A673 (cell line): ENCODE data around the gene CXCR5. TPM values are rescaled to one million over a fixed set of nuclear protein-coding genes. Genes with fewer than 3 reads are reported as not detected.

Experiments
- BruUV-seq: library from RNA; stranded (reverse); fragments of 400-500 nt; replicated peaks from 2 replicates; lab custom pipeline; 2021; lab: Mats Ljungman, UMichigan
- CTCF ChIA-PET: fragments of 300-600 bp; sonication (Branson Sonifier 250); formaldehyde crosslinking; loops from one replicate; lab custom pipeline; 2022; ENCODE audit warnings: antibody characterized with exemption; lab: Charles Lee
- POLR2A ChIA-PET: fragments of 300-600 bp; sonication (Branson Sonifier 250); formaldehyde crosslinking; loops from one replicate; lab custom pipeline; 2022; ENCODE audit warnings: antibody characterized with exemption; ENCODE audit not compliant: low non-redundant PET; lab: Charles Lee
- DNase-seq: peaks from one replicate; pipeline ENCODE4 v3.0.0-alpha.2; 2015; ENCODE audit warnings: low spot score
- H3K27ac ChIP-seq: fragments of 200-600 bp; sonication (generic); 2 replicates; pipeline ENCODE4 v1.5.1; 2016; ENCODE audit warnings: mixed run types, low read depth, mild to moderate bottlenecking, mixed read lengths, antibody characterized with exemption, low read length; ENCODE audit not compliant: poor library complexity, severe bottlenecking
- H3K27me3 ChIP-seq: fragments of 200-600 bp; sonication (generic); replicated peaks from 2 replicates; pipeline ENCODE4 v1.6.1; 2017; ENCODE audit warnings: mixed run types, low read depth, mild to moderate bottlenecking, mixed read lengths, antibody characterized with exemption, low read length; ENCODE audit not compliant: insufficient read depth, poor library complexity
- H3K36me3 ChIP-seq: fragments of 200-600 bp; sonication (generic); 2 replicates; pipeline ENCODE4 v1.6.1; 2016; ENCODE audit warnings: mixed run types, mild to moderate bottlenecking, mixed read lengths, antibody characterized with exemption, low read length; ENCODE audit not compliant: insufficient read depth, poor library complexity, severe bottlenecking
- H3K4me1 ChIP-seq: fragments of 200-600 bp; sonication (generic); 2 replicates; pipeline ENCODE4 v1.6.1; 2017; ENCODE audit warnings: mixed run types, mild to moderate bottlenecking, mixed read lengths, antibody characterized with exemption, low read length; ENCODE audit not compliant: insufficient read depth, poor library complexity, severe bottlenecking
- H3K4me3 ChIP-seq: fragments of 200-600 bp; sonication (generic); 2 replicates; pipeline ENCODE4 v1.5.1; 2016; ENCODE audit warnings: low read depth, mixed run types, mild to moderate bottlenecking, mixed read lengths, low read length; ENCODE audit not compliant: poor library complexity, severe bottlenecking
- H3K9me3 ChIP-seq: fragments of 200-600 bp; sonication (generic); 2 replicates; pipeline ENCODE4 v1.6.1; 2016; ENCODE audit warnings: mixed run types, low read depth, mild to moderate bottlenecking, mixed read lengths, antibody characterized with exemption, low read length; ENCODE audit not compliant: poor library complexity, severe bottlenecking
- CTCF ChIP-seq: fragments of 300-800, 200-600 bp; sonication (generic); conservative IDR thresholded peaks from 2 replicates; pipeline ENCODE4 v1.5.1; 2017; ENCODE audit warnings: low read depth, mild to moderate bottlenecking, antibody characterized with exemption, low read length, moderate library complexity, mixed read lengths
- EZH2 ChIP-seq: fragments of 200-600 bp; sonication (generic); IDR thresholded peaks from 2 replicates; pipeline ENCODE4 v1.6.1; 2017; ENCODE audit warnings: borderline replicate concordance, low read depth, mild to moderate bottlenecking, mixed read lengths, antibody characterized with exemption, low read length; ENCODE audit not compliant: poor library complexity, severe bottlenecking
- intact Hi-C: fragments of 100-400 bp; cut with micrococcal nuclease; formaldehyde crosslinking; loops from one replicate; pipeline ENCODE4 v1.10.0; 2022; ENCODE audit not compliant: unreplicated experiment
- total RNA-seq: library from RNA; stranded (reverse); gene quantifications from 2 replicates; pipeline ENCODE4 v1.2.3, GENCODE V29; 2021

Gene CXCR5
- total RNA-seq, 1 experiment from 2014 or later = not detected

- peak overlapping the region; percentile 88 for H3K27ac ChIP-seq
- peaks cover 99% of the 10 kb centered on the region for H3K4me1 ChIP-seq
- DNase-seq = no peak
- no TSS peak for BruUV-seq
- POLR2A ChIA-PET = no interaction called here
- intact Hi-C loops = no loop called here
- H3K4me3 ChIP-seq = no peak overlapping the region
- TF ChIP-seq EZH2 = no peak
- TF ChIP-seq CTCF = no peak
- H3K9me3 ChIP-seq = no peaks in the 10 kb centered on the region
- no peaks in the 10 kb centered on the region for H3K27me3 ChIP-seq
- CTCF ChIA-PET = no interaction called here
- H3K36me3 ChIP-seq = no peaks in the 10 kb centered on the region
These were observed 32.5 kb downstream of the CXCR5 start for GRCh38 chr11:118915941-118916841.

GRCh38 chr11:118916842-118917388 is 33.2 kb downstream of the CXCR5 start:
- Histone ChIP-seq H3K27ac (peak overlapping the region; percentile 88), H3K4me1 (peaks cover 99% of the 10 kb centered on the region), H3K36me3 (no peaks in the 10 kb centered on the region), H3K9me3 (no peaks in the 10 kb centered on the region), H3K4me3 (no peak overlapping the region), H3K27me3 (no peaks in the 10 kb centered on the region)
- ChIA-PET POLR2A (no interaction called here), CTCF (no interaction called here)
- intact Hi-C loops = no loop called here
- DNase-seq = peak; percentile 68
- TF ChIP-seq EZH2 = no peak
- TF ChIP-seq CTCF = no peak
- no TSS peak for BruUV-seq

- BruUV-seq = no TSS peak
- intact Hi-C loops = no loop called here
- TF ChIP-seq EZH2 (no peak), CTCF (no peak)
- H3K27me3 ChIP-seq = no peaks in the 10 kb centered on the region
- no peak overlapping the region for H3K4me3 ChIP-seq
- no peaks in the 10 kb centered on the region for H3K36me3 ChIP-seq
- peaks cover 99% of the 10 kb centered on the region for H3K4me1 ChIP-seq
- H3K9me3 ChIP-seq = no peaks in the 10 kb centered on the region
- peak; percentile 78 for DNase-seq
- H3K27ac ChIP-seq = peak overlapping the region; percentile 88
- CTCF ChIA-PET = no interaction called here
- POLR2A ChIA-PET = no interaction called here
These were observed 33.9 kb downstream of the CXCR5 start for GRCh38 chr11:118917481-118918127.
